MM.1S (cell line): ENCODE data around the gene PTPRG.

Source experiments
- DNase-seq: peaks from one replicate; pipeline ENCODE4 v3.0.0-alpha.2; 2015
- H2AFZ ChIP-seq: fragments of 300-600 bp; sonication (generic); 2 replicates; pipeline ENCODE4 v1.6.0; 2016; ENCODE audit warnings: antibody characterized with exemption, low read length
- H3F3A ChIP-seq: fragments of 300-600 bp; sonication (generic); 2 replicates; pipeline ENCODE4 v1.6.1; 2016; ENCODE audit warnings: mild to moderate bottlenecking, antibody characterized with exemption, low read length, moderate library complexity, mixed read lengths; ENCODE audit not compliant: insufficient read depth
- H3K27ac ChIP-seq: fragments of 300-600 bp; sonication (generic); 2 replicates; pipeline ENCODE4 v1.5.1; 2016; ENCODE audit warnings: mild to moderate bottlenecking, low read length
- H3K27me3 ChIP-seq: fragments of 300-600 bp; sonication (generic); replicated peaks from 2 replicates; pipeline ENCODE4 v1.6.0; 2016; ENCODE audit warnings: low read length; ENCODE audit not compliant: insufficient read depth
- H3K36me3 ChIP-seq: fragments of 300-600 bp; sonication (generic); replicated peaks from 2 replicates; pipeline ENCODE4 v1.6.1; 2016; ENCODE audit warnings: mild to moderate bottlenecking, low read length, mixed read lengths; ENCODE audit not compliant: insufficient read depth
- H3K4me1 ChIP-seq: fragments of 300-600 bp; sonication (generic); 2 replicates; pipeline ENCODE4 v1.6.1; 2016; ENCODE audit warnings: low read length, mixed read lengths
- H3K4me2 ChIP-seq: fragments of 300-600 bp; sonication (generic); 2 replicates; pipeline ENCODE4 v1.6.0; 2016; ENCODE audit warnings: low read depth, low read length
- H3K4me3 ChIP-seq: fragments of 300-600 bp; sonication (generic); 2 replicates; pipeline ENCODE4 v1.5.1; 2016; ENCODE audit warnings: low read length, mixed read lengths
- H3K79me2 ChIP-seq: fragments of 300-600 bp; sonication (generic); 2 replicates; pipeline ENCODE4 v1.6.1; 2016; ENCODE audit warnings: mixed run types, low read length, mixed read lengths
- H3K9ac ChIP-seq: fragments of 300-600 bp; sonication (generic); 2 replicates; pipeline ENCODE4 v1.6.1; 2016; ENCODE audit warnings: low read length, mixed read lengths
- H3K9me2 ChIP-seq: fragments of 300-600 bp; sonication (generic); replicated peaks from 2 replicates; pipeline ENCODE4 v1.6.1; 2016; ENCODE audit warnings: mild to moderate bottlenecking, low read length, mixed read lengths; ENCODE audit not compliant: insufficient read depth
- H3K9me3 ChIP-seq: fragments of 300-600 bp; sonication (generic); replicated peaks from 2 replicates; pipeline ENCODE4 v1.6.1; 2016; ENCODE audit warnings: mild to moderate bottlenecking, low read length, mixed read lengths; ENCODE audit not compliant: insufficient read depth
- H4K20me1 ChIP-seq: fragments of 300-600 bp; sonication (generic); 2 replicates; pipeline ENCODE4 v1.6.1; 2016; ENCODE audit warnings: mild to moderate bottlenecking, low read length, moderate library complexity, mixed read lengths; ENCODE audit not compliant: insufficient read depth
- CTCF ChIP-seq: fragments of 300-600 bp; sonication (generic); IDR thresholded peaks from 2 replicates; pipeline ENCODE4 v1.5.1; 2016; ENCODE audit warnings: antibody characterized with exemption, low read length, mixed read lengths
- EZH2 ChIP-seq: fragments of 300-600 bp; sonication (generic); optimal IDR thresholded peaks from 2 replicates; pipeline ENCODE3; 2017; ENCODE audit warnings: low read depth, mild to moderate bottlenecking, antibody characterized with exemption, low read length, mixed read lengths
- EZH2phosphoT487 ChIP-seq: fragments of 300-600 bp; sonication (generic); IDR thresholded peaks from 2 replicates; pipeline ENCODE4 v1.6.1; 2018; ENCODE audit warnings: antibody characterized with exemption, low read length

The PTPRG gene

GRCh38 chr3:61819861-61820260 lies 258.5 kb downstream of the PTPRG start:
- H3K9me2 ChIP-seq: no peaks in the 10 kb centered on the region
- H3K4me1 ChIP-seq: peaks cover under 1% of the 10 kb centered on the region
- no peaks in the 10 kb centered on the region for H3K27me3 ChIP-seq
- no peaks in the 10 kb centered on the region for H3F3A ChIP-seq
- H3K36me3 ChIP-seq: no peaks in the 10 kb centered on the region
- no peak overlapping the region for H3K9ac ChIP-seq
- no peak overlapping the region for H3K4me3 ChIP-seq
- no peaks in the 10 kb centered on the region for H3K9me3 ChIP-seq
- TF ChIP-seq EZH2: no peak
- TF ChIP-seq EZH2phosphoT487: no peak
- TF ChIP-seq CTCF: no peak
- H4K20me1 ChIP-seq: no peaks in the 10 kb centered on the region
- no peak overlapping the region for H2AFZ ChIP-seq
- peaks cover 10% of the 10 kb centered on the region for H3K79me2 ChIP-seq
- no peak for DNase-seq
- H3K4me2 ChIP-seq: no peak overlapping the region
- H3K27ac ChIP-seq: no peak overlapping the region

GRCh38 chr3:61820306-61820992 lies 259.1 kb downstream of the PTPRG start:
- Histone ChIP-seq H3K79me2 (peaks cover 9% of the 10 kb centered on the region), H3F3A (no peaks in the 10 kb centered on the region), H3K4me3 (no peak overlapping the region), H3K27ac (no peak overlapping the region), H3K27me3 (no peaks in the 10 kb centered on the region), H3K9ac (no peak overlapping the region), H3K36me3 (no peaks in the 10 kb centered on the region), H3K9me3 (no peaks in the 10 kb centered on the region), H3K9me2 (no peaks in the 10 kb centered on the region), H4K20me1 (no peaks in the 10 kb centered on the region), H3K4me1 (no peaks in the 10 kb centered on the region), H2AFZ (no peak overlapping the region), H3K4me2 (no peak overlapping the region)
- TF ChIP-seq EZH2phosphoT487: no peak
- TF ChIP-seq EZH2: no peak
- no peak for TF ChIP-seq CTCF
- DNase-seq: no peak

GRCh38 chr3:61821823-61822251 lies 260.5 kb downstream of the PTPRG start:
- Histone ChIP-seq H3K27me3 (no peaks in the 10 kb centered on the region), H3K79me2 (no peaks in the 10 kb centered on the region), H3K9ac (no peak overlapping the region), H3F3A (no peaks in the 10 kb centered on the region), H3K9me2 (no peaks in the 10 kb centered on the region), H2AFZ (no peak overlapping the region), H3K4me3 (no peak overlapping the region), H3K27ac (no peak overlapping the region), H4K20me1 (no peaks in the 10 kb centered on the region), H3K4me1 (no peaks in the 10 kb centered on the region), H3K9me3 (no peaks in the 10 kb centered on the region), H3K4me2 (no peak overlapping the region), H3K36me3 (no peaks in the 10 kb centered on the region)
- no peak for DNase-seq
- no peak for TF ChIP-seq EZH2phosphoT487
- no peak for TF ChIP-seq EZH2
- no peak for TF ChIP-seq CTCF
